Right cardiac atrium (tissue), 5 donors: Measurements from ENCODE around the gene FER. TPM values are rescaled to one million over a fixed set of nuclear protein-coding genes. Genes with fewer than 3 reads are reported as not detected.

Source experiments
- ATAC-seq, 2 donors: fragments of 200-7000 bp; cut with Tn5 transposase; one replicate each; pipeline versions ENCODE4 v1.8.0 to v1.9.1; 2020; ENCODE audit warnings: moderate library complexity in 2 of 2, mild to moderate bottlenecking in 1 of 2
- DNase-seq, 3 donors: peaks; one replicate each; pipeline ENCODE4 v3.0.0-alpha.2; 2020
- H3K27ac ChIP-seq: one replicate; pipeline ENCODE4 v1.5.1; 2013; ENCODE audit warnings: mild to moderate bottlenecking, low read length, control low read depth, moderate library complexity
- H3K27me3 ChIP-seq: one replicate; pipeline ENCODE4 v1.6.1; 2013; ENCODE audit not compliant: control insufficient read depth, insufficient read depth
- H3K4me1 ChIP-seq: one replicate; pipeline ENCODE4 v1.6.1; 2013; ENCODE audit warnings: low read length; ENCODE audit not compliant: control insufficient read depth, insufficient read depth
- H3K4me3 ChIP-seq: one replicate; pipeline ENCODE4 v1.5.1; 2013; ENCODE audit warnings: low read length, control low read depth
- H3K9me3 ChIP-seq: one replicate; pipeline ENCODE4 v1.6.1; 2013; ENCODE audit warnings: low read length; ENCODE audit not compliant: control insufficient read depth
- WGBS: extraction: QIAGEN DNeasy Blood & Tissue Kit; methylation state at CpG from one replicate; pipeline ENCODE4 v1.1.7; 2013; 5-methylcytosine and 5-hydroxymethylcytosine counted together
- intact Hi-C, 4 donors: fragments of 100-400 bp; cut with DNase I; formaldehyde crosslinking; loops; one replicate each; pipeline versions ENCODE4 v1.11.0 to v1.14.0; 2022 to 2023
- polyA plus RNA-seq: library from polyadenylated mRNA; stranded (reverse); fragments of 200-250 nt; gene quantifications from one replicate; pipeline ENCODE4 v1.2.3, GENCODE V29; 2013
- total RNA-seq, 4 donors: library from RNA; stranded (reverse); fragmentation: NEBNext Ultra II Directional; extraction: Animal tissue kit (Norgen Biotek cat#: 25700); gene quantifications; one replicate each; pipeline ENCODE4 v1.2.1, GENCODE V29; 2021
- donor health status: healthy with polysubstance abuse.
- donor health status: DM: no; HTN: yes; CAD: no.
- donor health status: DM: no; HTN: no; CAD: no.
- donor health status: DM: no; HTN: yes; CAD: no; lungs with severe emphysema.
- donor health status: DM: yes; HTN: yes; CAD: no.

FER gene
- total and polyA plus RNA-seq, 5 donors: 1.7 to 29.4 (median 19.2) TPM

DNA sequence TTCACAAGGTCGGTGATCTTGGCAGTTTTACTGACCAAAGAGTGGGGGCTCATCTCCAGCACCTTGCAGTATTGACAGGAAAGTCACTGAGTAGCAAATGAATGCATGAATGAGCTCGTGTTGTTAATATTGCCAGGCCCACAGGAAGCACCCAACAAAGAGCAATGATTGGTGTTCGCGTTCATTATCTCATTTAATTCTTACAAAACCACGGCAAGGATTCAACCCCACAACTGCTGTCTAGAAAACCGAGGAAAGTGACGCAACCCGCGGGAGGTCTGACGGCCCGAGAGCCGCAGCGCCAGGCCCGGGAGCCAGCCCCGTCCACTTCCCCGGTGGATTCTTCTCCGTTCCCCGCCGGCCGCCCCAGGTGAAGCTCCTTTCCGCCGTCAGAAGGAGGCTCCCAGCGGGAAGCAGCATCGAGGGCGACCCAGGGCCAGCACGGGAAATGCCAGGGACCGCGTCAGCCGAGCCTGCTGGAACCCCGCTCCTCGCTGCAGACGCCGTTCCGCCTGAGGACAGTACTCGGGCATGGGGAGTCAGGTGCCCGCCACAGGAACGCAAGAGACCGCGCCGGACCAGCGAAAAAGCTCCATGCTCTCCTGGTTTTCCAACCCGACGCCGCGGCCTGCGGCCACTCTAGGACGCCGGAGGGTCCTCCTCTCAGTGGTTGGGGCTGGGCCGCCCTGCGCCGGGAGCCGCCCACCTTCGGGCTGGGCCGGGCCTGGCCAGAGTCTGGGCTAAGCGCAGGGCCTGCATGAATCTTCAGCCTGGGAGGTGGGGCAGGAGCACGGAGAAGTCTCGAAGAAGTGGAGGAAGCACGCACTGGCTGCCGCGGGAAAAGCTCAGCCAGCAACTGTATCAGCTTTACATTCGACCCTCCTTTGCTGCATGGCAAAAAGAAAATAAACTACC lies 19.8 kb upstream of the FER start:
- ATAC-seq: peak; percentile 100
- WGBS: under 1% methylated on average over 61 of the region's 61 CpGs

DNA sequence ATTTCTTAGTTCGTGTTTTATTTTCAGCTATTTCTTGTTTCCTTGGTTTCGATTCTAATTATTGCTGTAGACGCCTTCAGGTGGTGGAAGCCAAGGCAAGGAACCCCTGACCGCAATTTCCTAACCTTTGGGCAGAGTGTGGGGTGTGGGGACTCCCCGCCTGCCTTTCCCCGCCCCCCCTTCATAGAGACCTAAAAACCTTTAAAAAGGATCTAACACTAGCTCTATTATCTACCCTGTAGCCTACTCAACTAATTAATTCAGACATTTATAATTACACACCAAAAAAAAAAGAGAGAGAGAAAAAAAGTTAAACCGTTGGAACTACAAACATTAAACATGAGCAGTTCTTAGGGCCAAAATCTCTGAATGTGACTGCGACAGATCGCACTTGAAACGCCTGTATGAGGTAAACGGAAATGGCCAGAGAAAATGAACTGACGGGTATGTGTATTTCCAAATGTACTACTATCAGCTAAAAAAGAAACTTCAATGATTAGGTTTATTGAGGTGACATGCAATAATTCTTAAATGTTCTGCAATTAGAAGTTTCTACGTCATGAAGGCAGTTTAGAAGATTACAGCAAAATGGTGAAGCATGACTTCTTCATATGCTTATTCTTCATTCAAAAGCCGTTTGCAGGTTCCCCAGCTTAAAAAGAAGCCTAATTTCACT lies 19.0 kb upstream of the FER start:
- Histone ChIP-seq H3K9me3 (no peaks in the 10 kb centered on the region), H3K4me3 (peak overlapping the region; percentile 57), H3K4me1 (no peaks in the 10 kb centered on the region), H3K27me3 (no peaks in the 10 kb centered on the region), H3K27ac (peak overlapping the region; percentile 82)
- ATAC-seq: peak; percentile 15 to 33
- 36% methylated on average over 14 of the region's 14 CpGs for WGBS
- intact Hi-C loops: no loop called here
- DNase-seq: no peak

More for the DNA sequence above, 19.8 kb upstream of the FER start:
- Histone ChIP-seq H3K9me3 (no peaks in the 10 kb centered on the region), H3K27ac (peak overlapping the region; percentile 82), H3K4me1 (no peaks in the 10 kb centered on the region), H3K27me3 (no peaks in the 10 kb centered on the region), H3K4me3 (peak overlapping the region; percentile 57)
- intact Hi-C loops: no loop called here
- peak; percentile 93 to 96 (median 96) for DNase-seq

DNA sequence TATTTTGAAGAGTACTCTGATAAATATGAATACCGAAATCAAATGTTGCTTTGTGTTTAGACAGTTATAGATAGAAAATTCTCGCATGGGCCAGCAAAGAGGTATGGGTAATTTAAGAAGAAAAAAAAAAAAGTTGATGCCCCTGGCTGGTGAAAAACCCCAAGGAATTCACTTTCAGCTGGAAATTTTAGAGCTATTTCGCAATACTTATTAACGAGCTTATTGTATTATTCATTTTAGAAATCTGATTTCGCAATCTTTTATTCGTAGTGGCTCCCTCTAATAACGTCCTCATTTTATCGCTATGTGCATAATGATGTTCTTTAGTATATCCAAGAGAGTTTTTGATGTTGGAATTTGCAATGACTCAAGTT lies 18.5 kb upstream of the FER start:
- WGBS: 75% methylated on average over 8 of the region's 8 CpGs
- no peak for ATAC-seq
- H3K4me1 ChIP-seq: no peaks in the 10 kb centered on the region
- no peak overlapping the region for H3K27ac ChIP-seq
- H3K4me3 ChIP-seq: peak overlapping the region; percentile 57
- intact Hi-C loops: no loop called here
- H3K27me3 ChIP-seq: no peaks in the 10 kb centered on the region
- no peak for DNase-seq
- no peaks in the 10 kb centered on the region for H3K9me3 ChIP-seq

DNA sequence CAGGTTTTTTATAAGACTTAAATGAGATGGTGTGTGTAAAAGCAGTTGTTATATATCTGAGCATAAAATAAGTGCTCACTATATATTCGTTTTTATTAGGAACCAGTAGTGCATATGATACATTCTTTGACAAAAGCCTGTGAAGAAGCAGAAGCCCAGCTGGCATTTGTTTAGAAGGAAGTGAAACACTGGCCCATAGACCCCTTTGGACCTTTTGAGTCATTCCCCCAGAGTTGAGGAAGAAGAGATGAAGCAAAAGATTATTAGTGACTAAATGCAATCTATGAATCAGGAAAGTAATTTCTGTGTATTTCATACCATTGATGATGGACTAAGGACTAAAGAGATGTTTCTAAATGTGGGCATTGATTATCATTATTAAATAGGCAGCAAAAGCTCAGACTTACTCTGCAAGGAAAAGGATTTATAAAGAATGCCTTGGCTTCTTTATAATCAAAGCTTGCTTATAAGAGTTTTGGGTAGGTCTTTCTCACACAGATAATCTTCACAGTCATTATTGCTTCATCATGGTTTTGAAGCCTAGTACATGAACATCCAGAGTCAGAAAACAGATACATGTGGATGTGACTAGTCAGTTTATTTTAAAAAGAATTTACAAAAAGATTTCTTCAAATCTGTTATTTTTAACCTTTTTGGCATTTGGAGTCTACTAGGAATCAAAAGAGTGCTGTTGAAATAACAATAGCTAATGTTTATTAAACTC lies 16.9 kb upstream of the FER start:
- DNase-seq: no peak
- H3K4me3 ChIP-seq: no peak overlapping the region
- intact Hi-C loops: no loop called here
- ATAC-seq: no peak
- H3K4me1 ChIP-seq: no peaks in the 10 kb centered on the region
- no peaks in the 10 kb centered on the region for H3K9me3 ChIP-seq
- H3K27me3 ChIP-seq: no peaks in the 10 kb centered on the region
- no peak overlapping the region for H3K27ac ChIP-seq
- WGBS: 67% methylated on average over 1 of the region's 1 CpG

DNA sequence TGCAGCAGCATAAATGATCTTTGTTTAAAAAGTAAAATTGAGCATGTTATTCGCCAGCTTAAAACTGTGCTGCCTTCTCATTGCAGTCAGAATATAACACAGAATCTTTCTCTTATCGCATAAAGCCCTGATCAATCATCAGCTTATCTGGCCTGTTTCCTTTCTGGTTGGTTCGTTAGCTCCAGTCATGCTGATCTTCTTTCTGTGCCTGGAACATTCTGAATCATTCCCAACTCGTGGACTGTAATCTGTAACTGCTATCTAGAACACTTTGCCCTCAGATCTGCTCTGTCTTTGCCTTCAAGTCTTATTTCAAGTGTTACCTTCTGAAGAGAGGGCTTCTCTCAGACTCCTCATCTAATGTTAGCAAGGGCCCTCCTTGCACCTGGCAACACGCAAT lies 11.9 kb upstream of the FER start:
- no peak for DNase-seq
- Histone ChIP-seq H3K4me3 (no peak overlapping the region), H3K27me3 (no peaks in the 10 kb centered on the region), H3K4me1 (no peaks in the 10 kb centered on the region), H3K27ac (no peak overlapping the region), H3K9me3 (no peaks in the 10 kb centered on the region)
- intact Hi-C loops: no loop called here
- no peak for ATAC-seq
- 53% methylated on average over 5 of the region's 5 CpGs for WGBS

DNA sequence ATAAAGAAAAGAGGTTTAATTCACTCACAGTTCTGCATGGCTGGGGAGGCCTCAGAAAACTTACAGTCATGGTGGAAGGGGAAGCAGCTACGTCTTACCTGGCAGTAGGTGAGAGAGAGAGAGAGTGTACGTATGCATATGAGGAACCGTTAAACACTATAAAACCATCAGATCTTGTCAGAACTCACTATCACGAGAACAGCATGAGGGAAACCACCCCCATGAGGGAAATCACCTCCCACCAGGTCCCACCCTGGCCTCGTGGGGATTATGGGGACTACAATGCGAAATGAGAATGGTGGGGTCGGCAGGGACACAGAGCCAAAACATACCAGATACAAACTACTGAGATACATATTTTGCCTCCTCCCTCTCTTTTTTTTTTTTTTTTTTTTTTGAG lies 10.8 kb upstream of the FER start:
- WGBS: 87% methylated on average over 7 of the region's 7 CpGs
- Histone ChIP-seq H3K9me3 (no peaks in the 10 kb centered on the region), H3K27ac (no peak overlapping the region), H3K27me3 (no peaks in the 10 kb centered on the region), H3K4me1 (no peaks in the 10 kb centered on the region), H3K4me3 (no peak overlapping the region)
- no peak for ATAC-seq
- intact Hi-C loops: no loop called here
- no peak for DNase-seq

DNA sequence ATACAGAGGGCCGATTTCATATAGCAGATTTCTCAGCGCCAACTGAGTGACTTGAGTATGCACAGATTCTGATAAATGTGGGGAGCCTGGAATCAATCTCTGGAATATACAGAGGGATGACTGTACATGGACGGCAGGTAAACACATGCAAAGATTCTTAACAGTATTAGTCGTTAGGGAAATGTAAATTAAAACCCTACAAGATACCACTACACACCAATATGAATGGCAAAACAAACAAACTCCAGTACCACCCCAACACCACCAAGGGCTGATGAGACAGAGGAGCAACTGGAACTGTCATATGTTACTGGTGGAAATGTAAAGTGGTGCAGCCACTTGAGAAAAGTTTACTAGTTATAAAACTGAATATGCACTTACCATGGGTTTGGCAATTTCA lies 8.3 kb upstream of the FER start:
- intact Hi-C loops: no loop called here

DNA sequence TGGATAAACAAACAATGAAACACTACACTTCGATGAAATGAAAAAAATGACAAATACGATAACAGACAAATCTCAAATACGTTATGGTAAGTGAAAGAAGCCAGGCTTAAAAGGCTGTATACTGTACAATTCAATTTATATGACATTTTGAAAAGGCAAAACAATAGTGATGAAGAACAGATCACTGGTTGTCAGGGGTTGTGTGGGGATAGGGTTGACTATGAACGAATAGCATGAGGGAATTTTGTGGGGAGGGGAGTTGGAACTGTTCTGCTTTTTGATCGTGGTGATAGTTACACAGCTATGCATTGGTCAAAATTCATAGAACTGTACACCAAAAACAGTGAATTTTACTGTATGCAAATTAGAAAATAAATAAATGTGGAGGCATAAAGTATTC lies 7.8 kb upstream of the FER start:
- no peaks in the 10 kb centered on the region for H3K27me3 ChIP-seq
- intact Hi-C loops: no loop called here
- H3K9me3 ChIP-seq: no peaks in the 10 kb centered on the region
- no peaks in the 10 kb centered on the region for H3K4me1 ChIP-seq
- WGBS: 76% methylated on average over 5 of the region's 5 CpGs
- ATAC-seq: no peak
- no peak for DNase-seq
- no peak overlapping the region for H3K4me3 ChIP-seq
- H3K27ac ChIP-seq: no peak overlapping the region

More for the DNA sequence above, 8.3 kb upstream of the FER start:
- Histone ChIP-seq H3K4me1 (no peaks in the 10 kb centered on the region), H3K4me3 (no peak overlapping the region), H3K27me3 (no peaks in the 10 kb centered on the region), H3K27ac (no peak overlapping the region), H3K9me3 (no peaks in the 10 kb centered on the region)
- WGBS: 91% methylated on average over 4 of the region's 4 CpGs
- DNase-seq (no peak), ATAC-seq (no peak)

DNA sequence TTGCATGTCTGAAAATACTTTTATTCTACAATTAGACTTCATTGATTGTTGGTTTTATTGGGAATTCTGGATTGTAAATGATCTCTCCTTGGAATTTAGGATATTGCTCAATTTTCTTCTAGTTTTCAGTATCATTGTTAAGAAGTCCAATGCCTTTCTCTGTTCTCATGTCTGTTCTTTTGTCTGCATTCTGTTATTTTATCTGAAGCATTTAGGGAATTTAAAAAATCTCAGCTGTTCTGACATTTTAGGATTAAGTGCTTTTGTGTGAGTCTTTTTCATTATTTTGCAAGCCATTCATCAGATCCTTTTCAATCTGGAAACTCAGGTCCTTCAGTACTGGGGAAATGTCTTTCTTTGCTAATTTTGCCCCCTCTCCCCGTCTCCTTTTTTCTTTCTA lies 4.4 kb upstream of the FER start:
- Histone ChIP-seq H3K27me3 (no peaks in the 10 kb centered on the region), H3K4me1 (no peaks in the 10 kb centered on the region), H3K9me3 (no peaks in the 10 kb centered on the region), H3K27ac (no peak overlapping the region), H3K4me3 (no peak overlapping the region)
- 86% methylated on average over 1 of the region's 1 CpG for WGBS
- no peak for ATAC-seq
- DNase-seq: no peak
- intact Hi-C loops: no loop called here

DNA sequence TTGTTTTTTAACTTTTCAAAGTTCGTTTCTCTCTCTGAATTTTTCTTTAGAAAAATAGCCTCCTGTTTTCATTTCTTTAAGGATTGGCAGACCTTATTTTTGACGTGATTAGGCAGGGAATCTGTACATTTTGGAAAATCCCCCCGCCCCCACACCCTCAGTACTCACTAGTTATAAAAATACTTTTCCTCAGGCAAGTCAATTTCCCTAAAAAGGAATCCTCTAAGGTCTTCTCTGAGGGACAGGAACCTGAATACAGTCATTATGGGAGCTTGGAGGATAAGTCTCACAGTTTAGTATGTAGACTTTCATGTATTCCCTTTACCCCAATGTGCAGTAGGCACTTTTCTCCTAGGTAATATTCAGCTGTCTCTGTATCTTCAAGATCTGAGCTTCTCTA lies 3.9 kb upstream of the FER start:
- H3K27me3 ChIP-seq: no peaks in the 10 kb centered on the region
- DNase-seq (no peak), ATAC-seq (no peak)
- H3K9me3 ChIP-seq: no peaks in the 10 kb centered on the region
- no peak overlapping the region for H3K4me3 ChIP-seq
- intact Hi-C loops: no loop called here
- H3K27ac ChIP-seq: no peak overlapping the region
- WGBS: 66% methylated on average over 3 of the region's 3 CpGs
- H3K4me1 ChIP-seq: no peaks in the 10 kb centered on the region
